HUDEP-2 (cell line): ENCODE results near the gene SMC6.

Experiments used
- DNase-seq, 76 experiments: peaks; one replicate each; lab custom pipeline; 2025; ENCODE audit not compliant: unreplicated experiment in 76 of 76; lab: John Stamatoyannopoulos, UW

The SMC6 gene

DNA sequence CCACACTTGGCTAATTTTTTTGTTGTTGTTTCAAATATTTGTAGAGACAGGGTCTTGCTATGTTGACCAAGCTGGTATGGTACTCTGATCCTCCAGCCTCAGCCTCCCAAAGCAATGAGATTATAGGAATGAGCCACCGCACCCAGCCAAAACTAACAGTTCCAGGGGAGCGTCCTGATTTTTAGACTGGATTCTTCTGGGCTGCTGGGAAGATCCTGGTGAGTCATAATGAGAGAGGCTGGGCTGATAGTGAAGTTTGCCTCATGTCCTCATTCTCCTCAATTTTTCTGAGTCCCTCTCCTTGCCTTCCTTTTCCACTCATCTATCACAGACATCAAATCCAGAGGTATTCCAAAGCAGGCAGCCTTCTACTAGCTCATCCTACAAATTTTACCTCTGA is 131.8 kb downstream of the SMC6 start:
- no peak for DNase-seq

DNA sequence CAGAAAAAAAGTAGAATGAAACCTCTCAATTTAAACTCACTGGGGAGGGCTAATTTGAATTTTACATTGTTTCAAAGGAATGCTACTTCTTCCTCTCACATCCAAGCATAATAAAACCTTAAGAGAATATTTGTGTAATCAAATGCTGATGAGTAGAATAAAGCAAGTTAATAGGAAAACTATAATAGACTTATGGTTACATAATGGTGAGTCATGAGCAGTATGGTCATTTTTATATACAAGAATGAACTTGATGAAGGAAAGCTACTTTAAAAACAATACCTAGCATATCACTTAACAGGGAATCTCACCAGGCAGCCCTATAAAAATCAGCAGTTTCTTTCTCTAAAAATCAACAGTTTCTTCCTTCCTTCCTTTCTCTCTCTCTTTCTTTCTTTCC is 132.8 kb downstream of the SMC6 start:
- no peak for DNase-seq

DNA sequence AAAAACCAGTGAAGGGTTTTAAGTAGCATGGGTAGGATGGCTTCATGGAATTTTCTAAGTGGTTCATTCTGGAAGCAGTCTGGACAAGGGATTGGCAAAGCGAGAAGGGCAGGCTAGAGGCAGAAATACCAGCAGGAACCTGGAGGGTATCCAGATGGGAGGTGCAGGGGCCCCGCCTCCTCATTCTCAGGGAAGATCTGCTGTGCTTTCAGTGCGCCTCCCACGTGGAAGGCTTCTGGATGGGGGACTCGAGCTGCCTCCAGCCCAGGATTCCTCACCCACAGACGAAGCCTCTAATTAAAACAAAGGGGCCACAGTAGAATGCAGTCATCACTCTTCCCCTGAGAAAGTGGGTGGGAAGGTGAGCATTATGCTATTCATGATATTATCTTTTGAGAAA is 133.3 kb downstream of the SMC6 start:
- DNase-seq: no peak

- DNase-seq: no peak
These were observed 135.7 kb downstream of the SMC6 start for GRCh38 chr2:17617955-17618354.

GRCh38 chr2:17617516-17617915 is 136.1 kb downstream of the SMC6 start:
- no peak for DNase-seq

- no peak for DNase-seq
These were observed 137.2 kb downstream of the SMC6 start for GRCh38 chr2:17616405-17616804.

DNA sequence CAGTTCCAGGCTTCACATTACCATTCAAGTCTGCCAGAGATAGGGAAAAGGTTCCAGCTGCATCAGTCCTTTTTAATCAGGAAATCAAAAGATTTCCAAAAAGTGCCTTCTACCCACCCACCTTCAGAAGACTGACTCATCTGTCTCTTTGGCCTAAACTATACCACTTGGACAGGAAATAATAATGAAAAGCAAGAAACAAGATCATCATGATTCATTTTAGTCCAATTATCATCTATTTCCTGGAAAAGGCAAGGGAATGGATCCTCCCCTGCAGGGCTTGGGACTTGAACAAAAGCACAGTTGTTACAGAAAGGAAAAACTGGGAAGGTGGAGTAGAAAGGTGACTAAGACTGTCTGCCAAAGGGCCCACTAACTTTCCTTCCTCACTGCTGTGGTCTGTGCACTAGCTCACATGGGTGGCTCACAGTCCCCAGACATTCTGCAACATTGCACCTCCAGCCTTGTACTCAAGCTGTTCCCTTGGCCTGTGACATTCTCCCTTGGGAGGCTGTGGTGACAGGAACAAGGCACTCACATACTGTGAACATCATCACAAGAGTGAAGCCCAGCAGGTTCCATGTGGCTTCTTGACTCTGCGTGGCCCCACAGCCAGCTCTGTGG is 137.8 kb downstream of the SMC6 start:
- no peak for DNase-seq

DNA sequence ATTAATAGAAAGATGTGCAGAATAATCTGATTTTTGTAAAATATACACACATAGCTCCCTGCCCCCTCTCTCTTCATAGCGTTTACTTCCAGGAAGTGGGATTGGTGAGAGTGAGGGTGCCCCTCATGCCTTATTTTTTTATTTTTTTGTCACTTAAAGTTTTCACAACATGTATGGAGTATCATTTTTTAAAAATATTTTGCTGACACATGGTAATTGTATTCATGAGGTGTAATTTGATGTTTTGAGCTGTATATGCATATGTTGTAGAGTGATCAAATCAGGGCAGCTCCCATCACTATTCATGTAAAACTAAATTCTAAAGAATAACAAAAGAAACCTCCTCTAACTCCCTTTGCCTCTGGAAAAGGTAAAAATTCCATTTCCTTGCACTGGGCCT is 138.5 kb downstream of the SMC6 start:
- DNase-seq: no peak

DNA sequence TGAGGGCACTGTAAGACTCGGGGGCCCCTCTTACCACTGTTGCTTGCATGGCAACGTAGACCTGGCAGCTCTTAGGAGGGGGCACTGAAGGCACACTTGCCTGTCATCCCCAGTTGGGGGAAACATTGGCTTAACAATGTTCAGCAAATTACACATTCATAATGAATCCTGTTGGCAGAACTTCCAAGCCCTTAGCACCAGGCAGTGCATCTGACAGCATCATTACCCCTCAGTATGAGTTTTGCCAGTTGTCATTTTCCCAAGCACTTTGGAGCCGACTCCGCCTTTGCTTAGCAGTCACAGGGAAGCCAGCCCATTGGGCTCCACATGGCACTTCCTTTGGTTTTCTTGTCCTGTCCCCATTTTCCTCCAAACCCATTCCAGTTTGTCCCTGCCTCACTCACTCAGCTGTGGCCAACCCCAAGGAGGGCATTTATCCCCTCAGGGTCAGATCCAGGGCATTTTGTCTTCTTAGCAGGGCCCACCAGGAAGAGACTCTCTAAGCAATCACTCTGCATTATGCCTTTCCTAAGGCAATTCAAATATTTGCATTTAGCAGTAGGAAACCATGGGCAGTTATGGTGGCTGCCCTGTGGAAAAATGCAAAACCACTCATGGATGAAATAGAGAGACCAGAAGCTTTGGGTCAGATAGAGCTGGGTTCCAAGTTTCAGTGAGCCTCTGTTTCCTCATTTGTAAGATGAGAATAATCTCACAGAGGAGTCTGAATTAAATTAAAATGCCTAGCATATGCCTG is 139.3 kb downstream of the SMC6 start:
- DNase-seq: no peak
